Measurements from ENCODE around the gene ZNF324. TPM values are rescaled to one million over a fixed set of nuclear protein-coding genes. Genes with fewer than 3 reads are reported as not detected.

Gene ZNF324
- total and polyA plus RNA-seq, 2 of the 8 experiments (the other 6 are each of a cell fraction or from before 2014, with no cell fraction given), result 5.1 to 5.8 TPM

- TF ChIP-seq, protein P1, sequence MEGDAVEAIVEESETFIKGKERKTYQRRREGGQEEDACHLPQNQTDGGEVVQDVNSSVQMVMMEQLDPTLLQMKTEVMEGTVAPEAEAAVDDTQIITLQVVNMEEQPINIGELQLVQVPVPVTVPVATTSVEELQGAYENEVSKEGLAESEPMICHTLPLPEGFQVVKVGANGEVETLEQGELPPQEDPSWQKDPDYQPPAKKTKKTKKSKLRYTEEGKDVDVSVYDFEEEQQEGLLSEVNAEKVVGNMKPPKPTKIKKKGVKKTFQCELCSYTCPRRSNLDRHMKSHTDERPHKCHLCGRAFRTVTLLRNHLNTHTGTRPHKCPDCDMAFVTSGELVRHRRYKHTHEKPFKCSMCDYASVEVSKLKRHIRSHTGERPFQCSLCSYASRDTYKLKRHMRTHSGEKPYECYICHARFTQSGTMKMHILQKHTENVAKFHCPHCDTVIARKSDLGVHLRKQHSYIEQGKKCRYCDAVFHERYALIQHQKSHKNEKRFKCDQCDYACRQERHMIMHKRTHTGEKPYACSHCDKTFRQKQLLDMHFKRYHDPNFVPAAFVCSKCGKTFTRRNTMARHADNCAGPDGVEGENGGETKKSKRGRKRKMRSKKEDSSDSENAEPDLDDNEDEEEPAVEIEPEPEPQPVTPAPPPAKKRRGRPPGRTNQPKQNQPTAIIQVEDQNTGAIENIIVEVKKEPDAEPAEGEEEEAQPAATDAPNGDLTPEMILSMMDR (IDR thresholded peaks at IDR 0.05; ENCODE audit: control extremely low read depth in 1 of 3, insufficient read depth in 1 of 3, low read depth in 1 of 3, low read length in 3 of 3), result no peak
- no peak for TF ChIP-seq TAF7 (optimal IDR thresholded peaks at IDR 0.05; ENCODE audit: borderline replicate concordance, low read depth, low read length)
- no peak for TF ChIP-seq SP2 (IDR thresholded peaks at IDR 0.05; ENCODE audit: low read length)
- no peak for TF ChIP-seq TCF12 (IDR thresholded peaks at IDR 0.05; ENCODE audit: low read depth, low read length)
- no peak for TF ChIP-seq NRF1 (IDR thresholded peaks at IDR 0.05; ENCODE audit: low read depth, low read length)
- TF ChIP-seq CTBP2 (IDR thresholded peaks at IDR 0.05; ENCODE audit: borderline replicate concordance, insufficient read depth, insufficient read length, low read length), result no peak
- TF ChIP-seq KDM5A (IDR thresholded peaks at IDR 0.05; ENCODE audit: low read length), result no peak
- TF ChIP-seq TEAD4 (IDR thresholded peaks at IDR 0.05; ENCODE audit: low read depth, low read length), result no peak
- TF ChIP-seq, protein P2, sequence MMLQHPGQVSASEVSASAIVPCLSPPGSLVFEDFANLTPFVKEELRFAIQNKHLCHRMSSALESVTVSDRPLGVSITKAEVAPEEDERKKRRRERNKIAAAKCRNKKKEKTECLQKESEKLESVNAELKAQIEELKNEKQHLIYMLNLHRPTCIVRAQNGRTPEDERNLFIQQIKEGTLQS (IDR thresholded peaks at IDR 0.05; ENCODE audit: insufficient read depth, low read depth, low read length), result no peak
- no peak for TF ChIP-seq SIRT6 (IDR thresholded peaks at IDR 0.05; ENCODE audit: low read length)
Measured at GRCh38 chr19:58468216-58468839, 1.4 kb downstream of the ZNF324 start (continued).
